ENCODE data around the gene MVK.
A peak's percentile ranks its signal among the peaks of the same experiment; 100 is the strongest.

Gene MVK

GRCh38 chr12:109573029-109573913 lies at the start of gene MVK, which contains the start of gene MMAB:
TSS of gene MVK (plus strand) at chr12:109573794. CDS start at chr12:109574823, 1,029 bp downstream.
TSS of gene MMAB (minus strand) at chr12:109573504. CDS start at chr12:109573480, 24 bp downstream.
- peak; percentile 97 for FAIRE-seq

GRCh38 chr12:109524466-109525278 lies 48.9 kb upstream of the MVK start:
- no peak for FAIRE-seq

GRCh38 chr12:109525279-109525585 lies 48.4 kb upstream of the MVK start:
- FAIRE-seq: no peak

- FAIRE-seq: no peak
Measured at GRCh38 chr12:109527489-109528123, 46.0 kb upstream of the MVK start.

GRCh38 chr12:109529691-109530640 lies 43.6 kb upstream of the MVK start:
- no peak for FAIRE-seq

GRCh38 chr12:109531411-109531810 lies 42.2 kb upstream of the MVK start:
- FAIRE-seq: no peak

- no peak for FAIRE-seq
Measured at GRCh38 chr12:109532721-109533486, 40.7 kb upstream of the MVK start.

GRCh38 chr12:109533487-109533740 lies 40.2 kb upstream of the MVK start:
- no peak for FAIRE-seq

GRCh38 chr12:109534456-109534855 lies 39.1 kb upstream of the MVK start:
- FAIRE-seq: no peak

GRCh38 chr12:109535231-109535862 lies 38.2 kb upstream of the MVK start:
- no peak for FAIRE-seq

- FAIRE-seq: no peak
Measured at GRCh38 chr12:109535863-109536250, 37.7 kb upstream of the MVK start.

- FAIRE-seq: no peak
Measured at GRCh38 chr12:109537136-109537535, 36.5 kb upstream of the MVK start.

- FAIRE-seq: no peak
Measured at GRCh38 chr12:109538191-109538863, 35.3 kb upstream of the MVK start.

GRCh38 chr12:109539508-109539907 lies 34.1 kb upstream of the MVK start:
- no peak for FAIRE-seq

- FAIRE-seq: no peak
Measured at GRCh38 chr12:109540526-109541412, 32.8 kb upstream of the MVK start.

GRCh38 chr12:109541413-109541726 lies 32.2 kb upstream of the MVK start:
- FAIRE-seq: no peak

GRCh38 chr12:109542014-109542413 lies 31.6 kb upstream of the MVK start:
- no peak for FAIRE-seq

- no peak for FAIRE-seq
Measured at GRCh38 chr12:109542876-109543275, 30.7 kb upstream of the MVK start.

GRCh38 chr12:109544955-109545531 lies 28.6 kb upstream of the MVK start:
- no peak for FAIRE-seq

All from A204.1 (cell line).